ENCODE results near the gene BRMS1.

DNA sequence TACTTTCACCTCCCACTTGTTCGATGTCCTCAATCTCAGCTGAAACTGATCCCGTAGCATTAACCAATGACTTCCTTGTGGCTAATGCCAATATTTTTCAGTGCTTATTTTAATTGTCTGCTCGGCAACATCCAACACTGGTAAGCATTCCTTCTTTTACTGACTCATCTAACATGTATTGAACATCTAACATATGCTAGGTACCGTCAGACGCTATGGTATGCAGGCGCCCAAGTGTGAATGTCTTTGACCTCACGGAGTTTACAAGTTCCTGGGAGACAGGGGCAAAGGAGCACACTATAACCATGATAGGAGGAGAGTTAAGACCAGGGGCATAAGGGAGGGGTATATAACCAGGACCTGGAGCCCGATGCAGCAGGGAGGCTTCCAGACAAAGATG lies 1.7 kb downstream of the BRMS1 start:
- TF ChIP-seq, protein P1, sequence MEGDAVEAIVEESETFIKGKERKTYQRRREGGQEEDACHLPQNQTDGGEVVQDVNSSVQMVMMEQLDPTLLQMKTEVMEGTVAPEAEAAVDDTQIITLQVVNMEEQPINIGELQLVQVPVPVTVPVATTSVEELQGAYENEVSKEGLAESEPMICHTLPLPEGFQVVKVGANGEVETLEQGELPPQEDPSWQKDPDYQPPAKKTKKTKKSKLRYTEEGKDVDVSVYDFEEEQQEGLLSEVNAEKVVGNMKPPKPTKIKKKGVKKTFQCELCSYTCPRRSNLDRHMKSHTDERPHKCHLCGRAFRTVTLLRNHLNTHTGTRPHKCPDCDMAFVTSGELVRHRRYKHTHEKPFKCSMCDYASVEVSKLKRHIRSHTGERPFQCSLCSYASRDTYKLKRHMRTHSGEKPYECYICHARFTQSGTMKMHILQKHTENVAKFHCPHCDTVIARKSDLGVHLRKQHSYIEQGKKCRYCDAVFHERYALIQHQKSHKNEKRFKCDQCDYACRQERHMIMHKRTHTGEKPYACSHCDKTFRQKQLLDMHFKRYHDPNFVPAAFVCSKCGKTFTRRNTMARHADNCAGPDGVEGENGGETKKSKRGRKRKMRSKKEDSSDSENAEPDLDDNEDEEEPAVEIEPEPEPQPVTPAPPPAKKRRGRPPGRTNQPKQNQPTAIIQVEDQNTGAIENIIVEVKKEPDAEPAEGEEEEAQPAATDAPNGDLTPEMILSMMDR (conservative IDR thresholded peaks at IDR 0.05 in 1 of 2, IDR thresholded peaks at IDR 0.05 in 1 of 2; ENCODE audit: low read depth in 1 of 2, low read length in 2 of 2), result no peak
- TF ChIP-seq EZH2 (IDR thresholded peaks at IDR 0.05; ENCODE audit: low read length, missing control alignments), result no peak
